ENCODE measurements around the gene CLPSL1. TPM values are rescaled to one million over a fixed set of nuclear protein-coding genes. Genes with fewer than 3 reads are reported as not detected.
A peak's percentile ranks its signal among the peaks of the same experiment; 100 is the strongest.

CLPSL1 gene
- total RNA-seq, 1 donor from 2014 or later, result not detected

GRCh38 chr6:35752330-35752729, 28.5 kb upstream of the CLPSL1 start:
- Mint-ChIP-seq H3K4me3 (no peak overlapping the region), H3K27me3 (peaks cover 6% of the 10 kb centered on the region), H3K9me3 (no peaks in the 10 kb centered on the region), H3K27ac (no peak overlapping the region), H3K4me1 (ENCODE audit: unreplicated experiment) (no peaks in the 10 kb centered on the region), H3K36me3 (no peaks in the 10 kb centered on the region)
- no peak for DNase-seq (ENCODE audit: extremely low spot score, unreplicated experiment)
- TF ChIP-seq CTCF (conservative IDR thresholded peaks at IDR 0.05), result no peak

GRCh38 chr6:35754452-35755277, 26.2 kb upstream of the CLPSL1 start:
- H3K27ac Mint-ChIP-seq, result no peak overlapping the region
- no peak for DNase-seq (ENCODE audit: extremely low spot score, unreplicated experiment)
- no peak overlapping the region for H3K4me3 Mint-ChIP-seq
- no peaks in the 10 kb centered on the region for H3K36me3 Mint-ChIP-seq
- H3K9me3 Mint-ChIP-seq, result no peaks in the 10 kb centered on the region
- peaks cover 15% of the 10 kb centered on the region for H3K27me3 Mint-ChIP-seq
- no peaks in the 10 kb centered on the region for H3K4me1 Mint-ChIP-seq (ENCODE audit: unreplicated experiment)
- TF ChIP-seq CTCF (conservative IDR thresholded peaks at IDR 0.05), result no peak

- H3K27me3 Mint-ChIP-seq, result peaks cover 19% of the 10 kb centered on the region
- TF ChIP-seq CTCF (conservative IDR thresholded peaks at IDR 0.05), result no peak
- no peaks in the 10 kb centered on the region for H3K9me3 Mint-ChIP-seq
- H3K27ac Mint-ChIP-seq, result no peak overlapping the region
- no peak overlapping the region for H3K4me3 Mint-ChIP-seq
- no peak for DNase-seq (ENCODE audit: extremely low spot score, unreplicated experiment)
- H3K4me1 Mint-ChIP-seq (ENCODE audit: unreplicated experiment), result no peaks in the 10 kb centered on the region
- H3K36me3 Mint-ChIP-seq, result no peaks in the 10 kb centered on the region
These were observed 25.4 kb upstream of the CLPSL1 start for GRCh38 chr6:35755278-35755924.

- Mint-ChIP-seq H3K4me3 (no peak overlapping the region), H3K27ac (no peak overlapping the region), H3K4me1 (ENCODE audit: unreplicated experiment) (no peaks in the 10 kb centered on the region), H3K9me3 (no peaks in the 10 kb centered on the region), H3K27me3 (peaks cover 32% of the 10 kb centered on the region), H3K36me3 (no peaks in the 10 kb centered on the region)
- no peak for DNase-seq (ENCODE audit: extremely low spot score, unreplicated experiment)
- TF ChIP-seq CTCF (conservative IDR thresholded peaks at IDR 0.05), result peak; percentile 68
These were observed 23.2 kb upstream of the CLPSL1 start for GRCh38 chr6:35757456-35758123.

- no peak overlapping the region for H3K4me3 Mint-ChIP-seq
- peaks cover 51% of the 10 kb centered on the region for H3K27me3 Mint-ChIP-seq
- DNase-seq (ENCODE audit: extremely low spot score, unreplicated experiment), result no peak
- no peaks in the 10 kb centered on the region for H3K36me3 Mint-ChIP-seq
- H3K9me3 Mint-ChIP-seq, result no peaks in the 10 kb centered on the region
- H3K4me1 Mint-ChIP-seq (ENCODE audit: unreplicated experiment), result peaks cover 5% of the 10 kb centered on the region
- no peak for TF ChIP-seq CTCF (conservative IDR thresholded peaks at IDR 0.05)
- H3K27ac Mint-ChIP-seq, result no peak overlapping the region
These were observed 21.4 kb upstream of the CLPSL1 start for GRCh38 chr6:35759426-35759825.

Data from type B pancreatic cell (in vitro differentiated cells).